GM19025 (cell line): ENCODE measurements around the gene ARAP2.
A peak's percentile ranks its signal among the peaks of the same experiment; 100 is the strongest.

ENCODE experiments used
- ATAC-seq: cut with Tn5 transposase; IDR thresholded peaks from one replicate; pipeline ENCODE4 v1.9.1; 2021; ENCODE audit warnings: mild to moderate bottlenecking, low read depth, moderate library complexity; ENCODE audit not compliant: unreplicated experiment

The ARAP2 gene

GRCh38 chr4:36224972-36225903 lies 19.1 kb downstream of the ARAP2 start:
- no peak for ATAC-seq

DNA sequence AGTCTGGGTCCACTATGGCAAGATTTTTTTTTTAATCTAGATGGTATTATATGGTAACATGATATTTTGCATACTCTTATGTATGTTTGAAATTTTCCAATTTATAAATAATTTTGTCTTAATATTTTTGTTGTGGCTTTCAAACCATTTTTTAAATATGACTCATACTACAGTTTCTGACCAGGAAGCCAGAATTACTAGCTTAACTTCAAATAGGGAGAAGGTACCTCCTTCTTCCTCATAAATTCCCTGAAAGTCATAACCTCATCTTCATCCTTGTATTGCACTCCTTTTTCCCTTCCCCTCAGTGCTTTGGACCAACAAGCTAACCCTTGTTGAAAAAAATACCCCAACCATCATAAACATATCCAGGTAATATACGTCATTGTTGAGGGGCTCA lies 21.6 kb downstream of the ARAP2 start:
- ATAC-seq = no peak

GRCh38 chr4:36220776-36221175 lies 23.5 kb downstream of the ARAP2 start:
- no peak for ATAC-seq

- no peak for ATAC-seq
These were observed 26.2 kb downstream of the ARAP2 start for GRCh38 chr4:36218121-36218520.

- ATAC-seq = no peak
These were observed 28.7 kb downstream of the ARAP2 start for GRCh38 chr4:36215627-36216026.

DNA sequence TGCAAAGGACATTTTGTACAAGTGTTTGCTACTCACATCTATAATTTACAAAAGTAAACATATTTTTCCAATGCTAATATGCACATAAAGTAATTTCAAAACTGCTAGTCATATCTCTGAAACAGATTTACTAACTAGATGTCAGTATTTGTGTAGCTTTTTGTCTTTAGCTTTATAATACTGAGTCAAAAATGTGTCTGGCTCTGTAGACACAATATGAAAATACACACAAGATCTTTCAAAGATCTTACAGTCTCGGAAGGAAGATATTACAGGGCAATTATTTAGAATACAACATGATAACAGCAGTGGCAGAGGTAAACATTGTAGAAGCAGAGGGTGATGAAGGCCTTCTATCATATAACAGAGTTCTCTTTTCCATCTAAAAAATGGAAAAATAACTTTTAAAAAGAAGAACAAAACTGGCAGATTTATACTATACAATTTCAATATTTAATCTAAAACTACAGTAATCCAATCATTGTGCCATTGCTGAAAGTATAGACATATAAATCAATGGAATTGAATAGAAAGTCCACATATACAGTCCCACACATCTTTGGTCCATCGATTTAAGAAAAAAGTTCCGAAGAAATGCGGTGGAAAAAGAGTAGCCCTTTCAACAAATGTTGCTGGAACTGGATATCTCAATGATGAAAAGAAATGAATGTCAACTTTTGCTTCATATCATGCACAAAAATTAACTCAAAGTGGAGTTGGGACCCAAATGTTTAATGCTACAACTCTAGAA lies 29.4 kb downstream of the ARAP2 start:
- no peak for ATAC-seq

DNA sequence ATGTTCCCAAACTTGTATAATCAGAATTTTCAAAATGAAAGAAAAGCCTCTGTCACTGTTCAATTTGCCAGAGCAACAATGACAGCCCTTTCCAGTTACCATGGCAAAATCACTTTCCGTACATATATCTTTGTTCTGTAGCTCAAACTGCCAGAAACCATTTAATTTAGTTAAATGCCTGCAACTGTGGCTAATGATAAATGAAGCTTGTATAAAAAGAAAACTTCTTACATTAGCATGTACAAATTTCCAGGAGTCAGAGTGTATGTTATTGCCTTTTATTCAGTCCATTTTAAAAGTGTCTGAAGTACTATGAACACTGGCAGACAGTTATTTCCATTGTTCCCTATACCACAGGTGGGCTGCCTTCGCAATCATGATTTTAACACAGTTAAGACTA lies 30.3 kb downstream of the ARAP2 start:
- no peak for ATAC-seq

GRCh38 chr4:36211084-36211483 lies 33.2 kb downstream of the ARAP2 start:
- no peak for ATAC-seq

- ATAC-seq = peak; percentile 39
These were observed 34.2 kb downstream of the ARAP2 start for GRCh38 chr4:36209941-36210649.

DNA sequence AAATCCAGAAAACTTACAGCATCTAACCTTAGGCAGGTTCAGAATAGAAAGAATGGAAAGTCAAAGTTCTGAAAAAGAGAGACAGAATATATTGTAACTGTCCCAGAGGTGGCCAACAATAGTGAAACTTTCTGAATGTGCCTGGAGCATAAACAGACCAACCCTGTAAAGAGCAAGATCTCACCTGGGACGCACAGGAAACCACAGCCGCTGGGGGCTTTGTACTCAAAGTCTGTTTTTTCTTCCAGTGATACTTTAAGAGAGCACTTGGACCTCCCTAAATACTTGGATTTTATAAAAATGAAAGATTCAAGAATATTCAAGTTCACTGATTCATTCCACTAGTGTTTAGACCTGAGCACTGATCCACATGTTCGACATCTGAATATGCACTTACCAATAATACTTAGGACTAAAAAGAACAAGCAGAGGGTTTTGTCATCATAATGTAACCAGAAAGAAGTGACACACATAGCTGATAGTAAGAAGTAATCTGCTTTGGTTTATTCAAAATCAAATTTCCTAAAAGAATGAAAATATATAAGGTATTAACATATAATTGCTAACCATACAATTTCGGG lies 35.3 kb downstream of the ARAP2 start:
- ATAC-seq = no peak

- ATAC-seq = no peak
These were observed 36.3 kb downstream of the ARAP2 start for GRCh38 chr4:36207831-36208520.

GRCh38 chr4:36207367-36207766 lies 36.9 kb downstream of the ARAP2 start:
- ATAC-seq = no peak

- no peak for ATAC-seq
These were observed 37.6 kb downstream of the ARAP2 start for GRCh38 chr4:36206603-36207311.

GRCh38 chr4:36206012-36206411 lies 38.3 kb downstream of the ARAP2 start:
- no peak for ATAC-seq

DNA sequence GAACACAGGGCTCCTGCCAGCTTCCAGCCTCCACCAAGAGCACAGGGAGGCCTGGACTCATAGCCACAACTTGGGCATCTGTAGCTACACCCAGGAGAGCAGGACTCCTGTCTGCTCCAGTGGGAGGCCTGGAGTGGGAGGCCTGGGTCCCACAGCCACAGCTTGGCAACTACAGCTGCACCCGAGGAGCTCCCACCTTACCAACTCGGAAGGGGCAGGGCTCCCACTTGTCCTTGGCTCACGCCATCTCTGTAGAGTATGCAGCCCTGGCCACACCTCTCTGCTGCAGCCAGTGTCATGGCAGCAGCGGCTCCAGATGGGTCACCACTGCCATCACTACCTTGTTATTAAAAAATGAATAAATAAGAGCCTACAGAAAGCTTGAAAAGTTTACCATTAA lies 45.5 kb downstream of the ARAP2 start:
- no peak for ATAC-seq

GRCh38 chr4:36198068-36198808 lies 46.1 kb downstream of the ARAP2 start:
- ATAC-seq = no peak

DNA sequence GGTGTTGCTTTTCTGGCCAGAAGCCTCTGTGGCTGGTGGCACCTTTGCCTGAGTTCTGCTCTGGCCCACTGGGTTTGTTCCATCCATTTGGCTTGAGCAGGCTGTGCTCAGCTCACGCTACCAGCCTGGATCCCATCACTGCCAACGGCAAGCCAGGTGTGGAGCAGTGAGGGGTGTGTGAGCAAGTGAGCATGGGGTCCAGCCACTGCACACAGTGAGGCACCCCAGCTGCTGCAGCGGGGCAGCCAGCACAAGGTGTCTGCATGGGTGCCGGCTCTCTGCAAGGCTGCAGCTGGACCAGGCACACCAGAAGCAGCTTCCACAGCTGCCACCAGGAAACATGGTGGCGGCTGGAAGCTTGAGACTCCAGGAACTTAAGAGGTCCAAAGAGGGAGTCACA lies 46.8 kb downstream of the ARAP2 start:
- no peak for ATAC-seq

DNA sequence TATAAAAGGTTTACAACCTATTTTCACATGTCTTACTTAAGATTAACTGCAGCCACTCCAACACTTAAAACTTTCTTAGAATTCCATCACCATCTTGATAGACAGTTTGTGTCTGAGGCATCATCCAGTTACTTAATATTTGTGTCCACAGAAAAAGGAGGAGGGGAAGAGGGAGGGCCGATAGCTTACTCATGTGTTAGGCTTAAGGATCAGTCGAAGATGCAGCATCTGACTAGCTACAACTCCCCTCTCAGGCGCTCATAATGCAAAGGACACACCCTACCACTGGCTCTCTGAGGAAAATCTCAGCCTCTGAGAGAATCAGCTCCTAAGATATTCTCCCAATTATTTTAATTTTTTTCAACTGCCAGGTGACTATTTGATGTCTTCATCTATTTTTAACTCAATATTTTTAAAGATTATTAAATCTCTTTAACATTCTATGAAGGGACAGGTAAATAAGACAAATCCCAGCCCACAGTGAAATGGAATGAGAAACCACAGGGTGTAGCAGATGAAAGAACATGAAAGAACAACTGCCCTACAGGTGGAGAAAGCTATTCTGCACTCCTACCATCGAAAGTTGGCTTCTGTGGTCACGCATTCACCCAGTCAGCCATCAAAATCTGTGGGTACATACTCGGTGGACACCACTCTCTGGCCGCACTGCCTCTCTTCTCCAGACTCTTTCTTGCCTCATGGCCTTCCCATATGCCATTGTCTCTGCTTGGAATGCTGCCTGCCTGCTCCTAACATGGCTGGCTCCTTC lies 48.0 kb downstream of the ARAP2 start:
- no peak for ATAC-seq
